ENCODE data around the gene ZNF423. TPM values are rescaled to one million over a fixed set of nuclear protein-coding genes. Genes with fewer than 3 reads are reported as not detected.
A peak's percentile ranks its signal among the peaks of the same experiment; 100 is the strongest.
"Not testable (repeated sequence)": the region's sequence is repeated elsewhere in the genome, so short reads cannot be mapped to it uniquely, and the experiment has no call there.

ZNF423 gene
- total RNA-seq, 2 experiments from 2014 or later: not detected

DNA sequence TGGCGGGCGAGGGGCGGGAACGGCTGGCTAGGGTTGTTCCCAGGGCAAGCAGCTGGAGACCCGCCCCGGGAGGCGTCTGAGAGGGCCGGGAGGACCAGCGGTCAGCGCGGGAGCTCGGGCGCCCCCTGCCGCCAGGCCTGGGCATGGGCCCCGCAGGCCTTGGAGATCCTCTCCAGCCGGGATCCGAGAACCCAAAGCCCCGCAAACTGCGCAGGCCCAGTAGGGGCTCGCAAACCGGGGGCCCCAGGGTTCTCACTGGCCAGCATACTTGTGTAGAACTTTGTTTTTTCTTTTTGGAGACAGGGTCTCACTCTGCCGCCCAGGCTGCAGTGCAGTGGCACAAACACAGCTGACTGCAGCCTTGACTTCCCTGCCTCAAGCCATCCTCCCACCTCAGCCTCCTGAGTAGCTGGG lies 20.8 kb upstream of the ZNF423 start:
- POLR2A ChIA-PET: no interaction called here
- intact Hi-C loops (cut with micrococcal nuclease): no loop called here

GRCh38 chr16:49875806-49876715 lies 20.1 kb upstream of the ZNF423 start:
- H3K27me3 Mint-ChIP-seq: peaks cover 31% of the 10 kb centered on the region
- no peaks in the 10 kb centered on the region for H3K36me3 Mint-ChIP-seq (ENCODE audit: low read depth)
- no peaks in the 10 kb centered on the region for H3K4me1 Mint-ChIP-seq (ENCODE audit: low read depth)
- ATAC-seq (no peak), DNase-seq (no peak)
- no peak overlapping the region for H3K27ac Mint-ChIP-seq
- POLR2A ChIA-PET: no interaction called here
- CTCF ChIA-PET: interaction anchor here (0.9 to 2.4 kb wide), 10 partner anchors 8 to 149 kb away, joined by 3 to 28 read pairs (median 4); partner anchors contain the start of genes CNEP1R1 and ZNF423
- intact Hi-C loops (cut with micrococcal nuclease): no loop called here
- no peaks in the 10 kb centered on the region for H3K9me3 Mint-ChIP-seq
- H3K4me3 Mint-ChIP-seq: no peak overlapping the region
- TF ChIP-seq, protein P1, sequence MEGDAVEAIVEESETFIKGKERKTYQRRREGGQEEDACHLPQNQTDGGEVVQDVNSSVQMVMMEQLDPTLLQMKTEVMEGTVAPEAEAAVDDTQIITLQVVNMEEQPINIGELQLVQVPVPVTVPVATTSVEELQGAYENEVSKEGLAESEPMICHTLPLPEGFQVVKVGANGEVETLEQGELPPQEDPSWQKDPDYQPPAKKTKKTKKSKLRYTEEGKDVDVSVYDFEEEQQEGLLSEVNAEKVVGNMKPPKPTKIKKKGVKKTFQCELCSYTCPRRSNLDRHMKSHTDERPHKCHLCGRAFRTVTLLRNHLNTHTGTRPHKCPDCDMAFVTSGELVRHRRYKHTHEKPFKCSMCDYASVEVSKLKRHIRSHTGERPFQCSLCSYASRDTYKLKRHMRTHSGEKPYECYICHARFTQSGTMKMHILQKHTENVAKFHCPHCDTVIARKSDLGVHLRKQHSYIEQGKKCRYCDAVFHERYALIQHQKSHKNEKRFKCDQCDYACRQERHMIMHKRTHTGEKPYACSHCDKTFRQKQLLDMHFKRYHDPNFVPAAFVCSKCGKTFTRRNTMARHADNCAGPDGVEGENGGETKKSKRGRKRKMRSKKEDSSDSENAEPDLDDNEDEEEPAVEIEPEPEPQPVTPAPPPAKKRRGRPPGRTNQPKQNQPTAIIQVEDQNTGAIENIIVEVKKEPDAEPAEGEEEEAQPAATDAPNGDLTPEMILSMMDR (IDR thresholded peaks at IDR 0.05): no peak

More for the DNA sequence above, 20.8 kb upstream of the ZNF423 start:
- TF ChIP-seq, protein P1 (IDR thresholded peaks at IDR 0.05): peak; percentile 84
- no peaks in the 10 kb centered on the region for H3K36me3 Mint-ChIP-seq (ENCODE audit: low read depth)
- H3K9me3 Mint-ChIP-seq: no peaks in the 10 kb centered on the region
- no peak overlapping the region for H3K4me3 Mint-ChIP-seq
- H3K27ac Mint-ChIP-seq: no peak overlapping the region
- peak; percentile 48 for DNase-seq
- no peaks in the 10 kb centered on the region for H3K4me1 Mint-ChIP-seq (ENCODE audit: low read depth)
- peaks cover 31% of the 10 kb centered on the region for H3K27me3 Mint-ChIP-seq
- CTCF ChIA-PET: interaction anchor here (0.9 to 2.4 kb wide), 12 partner anchors 9 to 468 kb away, joined by 3 to 28 read pairs (median 4); partner anchors contain the start of gene ZNF423
- ATAC-seq: peak; percentile 78

DNA sequence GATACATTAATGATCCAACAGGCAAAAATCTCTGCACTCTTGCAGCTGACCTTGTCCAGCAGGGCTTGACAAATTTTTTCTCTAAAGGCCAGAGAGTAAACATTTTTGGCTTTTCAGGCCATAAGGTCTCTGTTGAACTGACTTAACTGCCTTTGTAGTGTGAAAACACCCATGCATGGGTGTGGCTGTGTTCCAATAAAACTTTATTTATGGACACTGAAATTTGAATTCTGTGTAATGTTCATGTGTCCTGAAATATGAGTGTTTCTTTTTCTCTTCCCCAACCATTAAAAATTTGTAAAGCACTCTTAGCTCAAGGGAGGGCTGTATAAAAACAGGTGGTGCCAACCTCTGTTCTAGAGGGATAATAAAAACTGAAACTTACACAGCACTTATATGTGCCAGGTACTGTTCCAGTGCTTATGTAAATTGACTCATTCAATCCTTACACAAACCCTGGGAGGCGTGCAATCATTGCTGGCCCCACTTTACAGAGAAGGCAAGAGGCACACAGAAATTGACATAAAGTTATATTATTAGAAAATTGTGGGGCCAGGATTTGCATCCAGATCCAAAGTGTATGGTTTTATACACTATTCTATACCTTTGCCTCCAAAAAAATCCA lies 18.8 kb upstream of the ZNF423 start:
- Mint-ChIP-seq H3K4me3 (no peak overlapping the region), H3K27me3 (peaks cover 28% of the 10 kb centered on the region), H3K4me1 (ENCODE audit: low read depth) (no peaks in the 10 kb centered on the region), H3K36me3 (ENCODE audit: low read depth) (no peaks in the 10 kb centered on the region), H3K27ac (no peak overlapping the region), H3K9me3 (no peaks in the 10 kb centered on the region)
- CTCF ChIA-PET: interaction anchor here (1.7 to 1.9 kb wide), 3 partner anchors 9 to 150 kb away, joined by 4 to 7 read pairs (median 4); partner anchors contain the start of gene CNEP1R1
- POLR2A ChIA-PET: no interaction called here
- no peak for ATAC-seq
- TF ChIP-seq, protein P1 (IDR thresholded peaks at IDR 0.05): no peak
- intact Hi-C loops (cut with micrococcal nuclease): no loop called here
- DNase-seq: no peak

DNA sequence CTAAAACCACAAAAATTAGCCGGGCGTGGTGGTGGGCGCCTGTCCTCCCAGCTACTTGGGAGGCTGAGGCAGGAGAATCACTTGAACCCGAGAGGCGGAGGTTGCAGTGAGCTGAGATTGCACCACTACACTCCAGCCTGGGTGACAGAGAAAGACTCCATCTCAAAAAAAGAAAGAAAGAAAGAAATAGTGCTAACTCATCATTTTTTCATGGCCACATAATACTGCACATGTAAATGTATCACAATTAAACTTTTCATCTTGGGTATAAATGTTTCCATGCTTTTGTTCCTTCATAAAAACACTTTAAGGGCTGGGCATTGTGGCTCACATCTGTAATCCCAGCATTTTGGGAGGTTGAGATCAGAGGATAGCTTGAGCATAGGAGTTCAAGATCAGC lies 15.9 kb upstream of the ZNF423 start:
- H3K4me1 Mint-ChIP-seq (ENCODE audit: low read depth); POLR2A ChIA-PET; CTCF ChIA-PET; H3K9me3 Mint-ChIP-seq; intact Hi-C loops (cut with micrococcal nuclease); H3K36me3 Mint-ChIP-seq (ENCODE audit: low read depth); DNase-seq; H3K27me3 Mint-ChIP-seq; ATAC-seq; H3K4me3 Mint-ChIP-seq; H3K27ac Mint-ChIP-seq: not testable (repeated sequence)

DNA sequence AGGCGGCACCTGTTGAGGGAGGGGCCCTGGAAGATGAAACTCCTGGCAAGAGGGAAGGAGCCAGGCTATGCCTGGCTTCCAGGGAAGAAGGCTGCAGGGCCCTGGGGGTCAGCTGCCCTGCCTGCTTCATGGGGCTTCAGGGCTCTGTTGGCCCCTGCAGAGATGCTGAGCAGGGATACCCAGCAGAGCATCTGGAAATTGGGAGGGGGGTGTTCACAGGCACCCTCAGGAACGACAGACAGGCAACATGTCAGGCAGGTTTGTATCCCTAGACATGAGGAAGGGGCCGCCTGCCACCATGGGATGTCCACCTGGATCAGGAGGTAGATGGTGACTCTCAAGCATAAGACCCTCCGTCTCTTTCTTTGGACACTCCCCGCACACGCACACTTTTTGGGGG lies 13.8 kb upstream of the ZNF423 start:
- Mint-ChIP-seq H3K9me3 (no peaks in the 10 kb centered on the region), H3K27me3 (peaks cover 1% of the 10 kb centered on the region), H3K36me3 (ENCODE audit: low read depth) (no peaks in the 10 kb centered on the region), H3K4me3 (no peak overlapping the region), H3K27ac (no peak overlapping the region), H3K4me1 (ENCODE audit: low read depth) (no peaks in the 10 kb centered on the region)
- intact Hi-C loops (cut with micrococcal nuclease): no loop called here
- no peak for ATAC-seq
- ChIA-PET POLR2A (no interaction called here), CTCF (no interaction called here)
- TF ChIP-seq, protein P1 (IDR thresholded peaks at IDR 0.05): no peak
- DNase-seq: no peak

All from activated CD8-positive, alpha-beta T cell treated with anti-CD3 and anti-CD28 coated beads for 36 hours (primary cell).